SK-N-DZ (cell line): ENCODE results near the gene SF3B1.
"Not testable (repeated sequence)": the region's sequence is repeated elsewhere in the genome, so short reads cannot be mapped to it uniquely, and the experiment has no call there.

Experiments used
- DNase-seq: peaks from one replicate; pipeline ENCODE4 v3.0.0-alpha.2; 2015; ENCODE audit warnings: low spot score

SF3B1 gene

DNA sequence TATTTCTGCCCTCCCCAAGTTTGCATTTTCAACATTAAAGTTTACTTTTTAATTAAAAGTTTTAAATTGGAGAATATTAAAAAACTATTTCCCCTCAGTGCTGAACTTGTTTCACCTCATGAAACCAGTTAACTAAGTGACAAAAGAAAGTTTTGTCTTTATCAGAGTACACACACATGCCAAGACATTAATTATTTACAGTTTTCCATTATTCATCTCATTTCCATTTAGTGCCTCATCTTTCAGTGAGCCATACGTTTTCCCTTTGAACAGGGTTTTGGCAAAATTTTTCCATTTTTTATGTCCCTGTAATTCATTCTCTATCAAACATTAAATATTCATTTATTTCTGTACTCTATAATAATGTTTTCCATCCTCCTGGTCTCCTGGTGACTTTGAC lies 53.2 kb downstream of the SF3B1 start:
- DNase-seq, result no peak

DNA sequence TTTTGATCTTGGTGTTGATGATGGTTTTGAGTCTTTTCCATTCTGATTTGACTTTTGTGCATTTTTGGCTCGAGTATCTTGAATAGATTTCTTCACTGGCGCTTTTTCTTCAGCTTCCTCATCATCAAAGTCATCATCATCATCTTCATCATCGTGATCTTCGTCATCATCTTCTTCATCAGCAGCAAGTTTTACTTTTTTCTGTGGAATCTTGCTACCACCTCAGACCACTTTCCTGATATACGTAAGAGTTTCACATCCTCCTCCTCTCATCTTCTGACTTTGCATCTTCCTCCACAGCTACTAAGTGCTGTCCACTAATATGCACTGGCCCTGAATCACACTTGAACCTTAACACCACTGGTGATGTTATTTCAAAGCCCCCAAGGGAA lies 54.9 kb downstream of the SF3B1 start:
- DNase-seq, result not testable (repeated sequence)

- DNase-seq, result not testable (repeated sequence)
Observed at GRCh38 chr2:197379308-197379917, 55.4 kb downstream of the SF3B1 start.

- DNase-seq, result peak; percentile 73
Observed at GRCh38 chr2:197378494-197379307, 56.1 kb downstream of the SF3B1 start.

GRCh38 chr2:197378086-197378485 lies 56.7 kb downstream of the SF3B1 start:
- DNase-seq, result no peak

DNA sequence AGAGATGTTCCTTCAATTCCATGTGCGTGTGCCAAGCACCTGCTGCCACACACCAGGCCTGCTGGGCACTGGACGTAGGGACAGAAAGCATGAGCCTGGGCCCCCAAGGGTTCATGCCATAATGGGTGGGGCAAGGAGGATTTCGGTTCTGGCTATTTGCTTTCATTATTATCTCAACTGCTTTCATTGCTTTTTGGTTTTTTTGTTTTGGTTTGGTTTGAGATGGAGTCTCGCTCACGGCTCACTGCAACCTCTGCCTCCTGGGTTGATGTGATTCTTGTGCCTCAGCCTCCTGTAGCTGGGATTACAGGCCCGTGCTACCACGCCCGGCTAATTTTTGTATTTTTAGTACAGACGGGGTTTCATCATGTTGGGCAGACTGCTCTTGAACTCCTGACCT lies 57.2 kb downstream of the SF3B1 start:
- no peak for DNase-seq

GRCh38 chr2:197372592-197372991 lies 62.2 kb downstream of the SF3B1 start:
- no peak for DNase-seq

DNA sequence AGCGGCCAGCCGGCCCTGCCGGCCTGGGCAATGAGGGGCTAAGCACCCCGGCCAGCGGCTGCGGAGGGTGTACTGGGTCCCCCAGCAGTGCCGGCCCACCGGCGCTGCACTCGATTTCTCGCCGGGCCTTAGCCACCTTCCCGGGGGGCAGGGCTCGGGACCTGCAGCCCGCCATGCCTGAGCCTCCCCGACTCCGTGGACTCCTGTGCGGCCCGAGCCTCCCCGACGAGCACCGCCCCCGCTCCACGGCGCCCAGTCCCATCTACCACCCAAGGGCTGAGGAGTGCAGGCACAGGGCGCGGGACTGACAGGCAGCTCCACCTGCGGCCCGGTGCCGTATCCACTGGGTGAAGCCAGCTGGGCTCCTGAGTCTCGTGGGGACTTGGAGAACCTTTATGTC lies 64.2 kb downstream of the SF3B1 start:
- not testable (repeated sequence) for DNase-seq

DNA sequence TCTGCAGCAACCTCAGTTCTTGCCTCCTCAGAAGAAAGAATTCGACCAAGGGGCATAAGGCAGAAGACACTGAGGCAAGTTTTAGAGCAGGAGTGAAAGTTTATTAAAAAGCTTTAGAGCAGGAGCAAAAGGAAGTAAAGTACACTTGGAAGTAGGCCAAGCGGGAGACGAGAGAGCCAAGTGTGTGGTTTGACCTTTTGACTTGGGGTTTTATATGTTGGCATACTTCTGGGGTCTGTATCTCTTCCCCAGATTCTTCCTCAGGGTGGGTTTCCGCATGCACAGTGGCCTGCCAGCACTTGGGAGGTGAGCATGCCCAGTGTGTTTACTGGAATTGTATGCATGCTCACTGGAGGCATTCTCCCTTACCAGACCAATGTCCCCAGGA lies 64.9 kb downstream of the SF3B1 start:
- DNase-seq, result no peak

DNA sequence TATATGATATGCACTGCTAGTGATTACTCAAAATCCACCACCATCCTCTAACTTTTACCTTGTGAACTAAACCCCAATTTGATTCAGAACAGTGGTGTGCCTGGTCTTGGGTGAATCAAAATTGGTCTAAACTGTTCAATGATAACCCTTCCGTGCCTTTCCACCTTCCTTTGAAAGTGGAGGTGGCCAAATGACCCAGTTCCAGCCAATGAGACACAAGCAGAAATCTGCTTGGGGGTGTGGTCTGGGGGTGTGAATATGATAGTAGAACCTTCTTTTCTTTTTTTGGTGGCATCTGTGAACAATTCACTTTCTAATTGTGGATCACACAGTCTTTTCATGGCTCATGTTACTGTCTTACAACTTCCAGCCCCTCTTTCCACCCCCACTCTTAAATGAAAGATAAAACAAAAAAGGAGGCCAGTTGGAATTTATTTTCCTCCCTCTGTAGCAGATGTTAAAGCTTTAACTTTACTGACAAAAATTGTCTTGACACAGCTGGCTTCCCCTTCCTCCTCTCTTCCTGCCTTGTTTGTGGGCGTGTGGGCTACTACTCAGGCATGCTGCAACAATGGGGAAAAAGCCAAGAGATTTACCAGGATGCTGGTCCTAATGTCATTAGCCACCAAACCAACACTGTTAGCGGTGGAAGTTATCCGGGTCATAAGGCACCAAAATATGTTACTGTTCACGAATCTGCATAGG lies 65.4 kb downstream of the SF3B1 start:
- DNase-seq, result no peak

- DNase-seq, result no peak
Observed at GRCh38 chr2:197368412-197368811, 66.4 kb downstream of the SF3B1 start.

GRCh38 chr2:197363998-197364397 lies 70.8 kb downstream of the SF3B1 start:
- no peak for DNase-seq

DNA sequence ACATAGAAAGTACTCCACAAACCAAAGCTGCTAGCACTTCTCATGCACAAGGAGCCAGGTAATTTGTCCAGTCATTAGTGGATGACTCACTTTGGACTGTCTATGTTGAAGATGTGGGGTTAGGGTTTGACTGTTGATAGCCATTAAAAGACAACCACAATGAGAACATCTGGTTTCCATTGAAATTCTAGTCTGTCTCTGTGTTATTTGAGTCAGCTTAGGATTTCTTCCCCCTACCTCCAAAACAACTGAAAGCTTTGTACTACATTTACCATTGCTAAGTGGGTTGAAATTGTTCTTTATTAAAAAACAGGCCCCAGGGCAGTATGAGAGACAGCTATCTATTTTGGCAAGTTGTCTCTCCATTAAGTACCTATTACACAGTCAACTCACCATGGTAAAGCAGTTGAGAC lies 74.1 kb downstream of the SF3B1 start:
- DNase-seq, result no peak

DNA sequence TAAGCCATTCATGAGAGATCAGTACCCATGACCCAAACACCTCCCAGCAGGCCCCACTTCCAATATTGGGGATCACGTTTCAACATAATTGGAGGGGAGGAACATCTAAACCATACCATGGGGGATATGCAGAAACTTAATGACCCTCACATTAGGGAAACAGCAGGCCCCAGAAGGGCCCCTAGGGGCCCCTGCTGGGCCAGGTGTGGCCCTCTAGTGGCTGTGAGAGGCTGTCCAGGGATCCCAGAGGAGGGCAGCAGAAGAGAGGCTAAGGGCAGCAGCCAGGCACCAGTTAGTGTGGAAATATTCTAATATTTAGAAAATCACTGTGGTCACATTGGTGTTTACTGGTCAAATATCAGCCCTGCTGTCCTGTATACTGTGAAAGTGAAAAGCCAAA lies 75.0 kb downstream of the SF3B1 start:
- DNase-seq, result no peak

DNA sequence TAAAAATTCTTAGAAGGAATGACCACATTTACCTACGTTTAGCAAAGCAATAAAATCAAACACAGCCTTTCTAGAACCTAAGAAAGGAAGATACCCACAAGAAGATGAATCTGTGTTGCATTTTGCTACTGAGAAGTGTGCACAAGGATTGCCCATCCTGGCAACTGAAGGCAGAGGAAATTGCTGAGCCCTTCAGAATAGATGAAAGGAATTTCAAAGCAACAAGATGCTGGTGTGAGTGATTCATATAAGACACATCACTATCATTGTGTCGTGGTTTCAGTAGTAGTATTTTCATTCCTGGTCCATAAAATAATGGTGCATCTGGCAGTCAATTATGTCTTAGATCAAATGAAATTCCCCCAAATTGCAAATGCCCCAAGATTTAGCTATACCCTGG lies 75.9 kb downstream of the SF3B1 start:
- no peak for DNase-seq

DNA sequence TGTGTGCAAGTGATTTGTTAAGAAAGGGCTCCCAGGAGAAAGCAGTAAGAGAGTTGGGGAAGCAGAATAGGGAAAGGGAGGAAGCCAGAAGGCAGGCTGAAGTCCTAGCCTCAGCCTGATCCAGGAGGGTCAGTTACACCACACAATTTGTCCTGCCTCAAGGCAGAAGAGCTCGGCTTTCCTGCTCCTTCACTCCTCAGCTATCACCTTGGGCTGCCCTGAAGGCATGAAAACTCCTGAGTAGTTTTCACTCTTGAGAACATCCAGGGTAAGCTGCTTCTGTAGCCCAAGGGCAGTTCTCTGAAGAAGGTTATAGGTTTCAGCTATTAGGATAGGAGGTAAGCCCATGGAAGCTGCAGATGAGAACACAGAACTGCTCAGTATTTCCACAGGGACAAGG lies 76.8 kb downstream of the SF3B1 start:
- no peak for DNase-seq

DNA sequence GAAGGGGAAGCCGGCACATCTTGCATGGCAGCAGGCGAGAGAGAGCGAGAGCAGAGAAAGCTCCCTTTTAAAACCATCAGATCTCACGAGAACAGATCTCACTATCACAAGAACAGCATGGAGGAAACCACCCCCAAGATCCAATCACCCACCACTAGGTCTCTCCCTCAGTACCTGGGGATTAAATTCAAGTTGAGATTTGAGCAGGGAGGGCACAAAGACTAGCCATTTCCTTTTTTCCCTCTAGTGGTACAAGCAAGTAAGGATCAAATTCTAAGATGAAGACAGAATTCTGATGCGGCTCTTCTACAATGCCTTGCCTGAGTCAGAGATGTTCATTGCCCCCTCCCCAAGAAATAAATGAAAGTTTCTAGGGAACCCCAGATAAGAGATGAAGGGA lies 78.7 kb downstream of the SF3B1 start:
- peak; percentile 32 for DNase-seq

DNA sequence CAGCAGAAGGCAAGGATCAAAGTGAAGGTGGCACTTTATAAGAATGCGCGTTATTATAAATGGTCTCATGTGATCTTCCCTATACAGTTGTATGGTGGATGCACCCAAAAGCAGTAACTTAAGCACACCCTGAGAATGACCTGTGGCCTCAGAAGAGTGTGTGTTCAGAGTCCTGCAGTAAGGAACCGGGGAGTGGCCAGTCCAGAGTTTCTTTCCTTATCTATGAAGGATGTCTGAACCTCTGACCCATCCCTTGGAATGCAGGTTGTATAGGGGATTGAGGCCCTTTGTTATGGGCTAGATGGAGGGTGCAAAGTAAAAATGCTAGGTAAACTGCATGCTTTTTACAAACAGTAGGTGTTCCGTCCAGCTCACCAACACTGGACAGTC lies 80.7 kb downstream of the SF3B1 start:
- no peak for DNase-seq

DNA sequence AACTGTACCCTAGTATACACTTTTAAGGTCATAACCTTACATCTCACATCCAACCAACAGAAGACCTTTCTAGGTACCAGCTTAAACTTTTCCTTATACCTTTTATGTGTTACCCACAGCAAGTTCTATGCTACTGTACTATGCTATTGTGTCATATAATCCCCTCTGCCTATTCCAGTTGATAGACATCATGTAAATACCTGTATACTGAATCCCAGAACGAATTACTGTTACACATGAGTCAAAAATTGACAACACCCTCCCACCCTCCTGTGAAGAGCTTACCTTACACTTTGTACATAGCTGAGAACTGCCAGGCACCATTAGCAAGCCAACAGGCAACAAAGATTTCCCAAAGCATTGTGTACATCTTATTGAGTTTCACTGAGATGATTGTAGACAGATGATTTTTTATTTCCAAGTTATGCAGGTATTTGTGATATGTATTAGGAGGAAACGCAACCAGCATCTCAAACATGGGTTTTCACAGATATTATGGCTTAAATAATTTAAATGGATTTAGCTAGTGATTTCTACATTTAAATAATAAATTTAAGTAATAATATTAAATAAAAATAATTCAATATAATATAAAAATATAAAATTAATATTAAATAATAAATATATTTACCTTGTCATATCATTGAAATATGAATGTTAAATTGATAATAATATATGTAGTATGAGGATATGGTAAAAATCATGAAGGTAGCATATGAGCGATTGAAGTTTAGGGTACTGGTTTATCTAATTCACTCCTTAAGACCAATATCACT lies 81.2 kb downstream of the SF3B1 start:
- DNase-seq, result no peak

DNA sequence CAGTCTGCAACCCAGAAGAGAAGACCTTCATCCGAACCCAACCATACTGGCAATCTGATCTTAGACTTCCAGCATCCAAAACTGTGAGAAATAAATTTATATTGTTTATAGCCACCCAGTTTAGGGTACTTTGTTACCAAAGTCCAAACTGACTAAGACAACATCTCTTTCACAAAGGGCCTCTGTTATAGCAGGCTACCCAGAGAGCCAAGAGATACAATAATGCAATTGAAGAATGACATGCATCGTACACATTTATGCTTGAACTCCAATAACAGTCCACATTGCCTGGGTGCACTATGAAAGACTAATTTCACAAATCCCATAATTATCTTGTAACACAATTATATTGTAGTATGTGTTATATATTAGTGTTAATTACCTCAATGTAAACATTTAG lies 85.1 kb downstream of the SF3B1 start:
- DNase-seq, result no peak

GRCh38 chr2:197348721-197349360 lies 86.0 kb downstream of the SF3B1 start:
- DNase-seq, result no peak
